SK-N-SH treated with all-trans-retinoic acid at 6 μM for 48 hours (cell line): ENCODE results near the gene MAP3K7.

Source experiments
- ATAC-seq: fragments of 200-7000 bp; cut with Tn5 transposase; 3 replicates; pipeline ENCODE4 v1.9.1; 2020; ENCODE audit warnings: mild to moderate bottlenecking, moderate library complexity
- ARNTL ChIP-seq: fragments of 450-650 bp; formaldehyde crosslinking; IDR thresholded peaks from 2 replicates; pipeline ENCODE4 v1.5.0; 2020; ENCODE audit warnings: low read depth, mild to moderate bottlenecking, moderate library complexity, borderline replicate concordance
- BACH2 ChIP-seq: fragments of 250-450 bp; sonication (Bioruptor Pico); IDR thresholded peaks from 2 replicates; pipeline ENCODE4 v1.9.0; 2021; ENCODE audit warnings: mild to moderate bottlenecking, borderline replicate concordance
- CSDC2 ChIP-seq: fragments of 250-450 bp; sonication (Bioruptor Pico); IDR thresholded peaks from 2 replicates; pipeline ENCODE4 v1.5.0; 2020; ENCODE audit warnings: mild to moderate bottlenecking, moderate library complexity
- ESRRG ChIP-seq: fragments of 250-450 bp; sonication (Bioruptor Pico); IDR thresholded peaks from 2 replicates; pipeline ENCODE4 v1.6.1; 2021; ENCODE audit warnings: mild to moderate bottlenecking
- ISL1 ChIP-seq: fragments of 250-450 bp; sonication (Bioruptor Pico); IDR thresholded peaks from 2 replicates; pipeline ENCODE4 v2.1.2; 2022; ENCODE audit warnings: mild to moderate bottlenecking, moderate library complexity
- OSR1 ChIP-seq: fragments of 250-450 bp; sonication (Bioruptor Pico); IDR thresholded peaks from 2 replicates; pipeline ENCODE4 v1.8.0; 2022; ENCODE audit warnings: moderate library complexity, mild to moderate bottlenecking, inconsistent platforms
- PPARA ChIP-seq: fragments of 250-450 bp; sonication (Bioruptor Pico); IDR thresholded peaks from 2 replicates; pipeline ENCODE4 v1.5.0; 2020; ENCODE audit warnings: mild to moderate bottlenecking, borderline replicate concordance
- SNAI2 ChIP-seq: fragments of 250-450 bp; sonication (Bioruptor Pico); IDR thresholded peaks from 2 replicates; pipeline ENCODE4 v1.5.0; 2020; ENCODE audit warnings: mild to moderate bottlenecking, moderate library complexity
- TOX ChIP-seq: fragments of 250-450 bp; sonication (Bioruptor Pico); IDR thresholded peaks from 2 replicates; pipeline ENCODE4 v1.8.0; 2021; ENCODE audit warnings: mild to moderate bottlenecking, moderate library complexity, borderline replicate concordance
- ZFP3 ChIP-seq: fragments of 250-450 bp; sonication (Bioruptor Pico); IDR thresholded peaks from 2 replicates; pipeline ENCODE4 v1.5.0; 2020; ENCODE audit warnings: mild to moderate bottlenecking, moderate library complexity
- ZNF565 ChIP-seq: fragments of 450-650 bp; formaldehyde crosslinking; conservative IDR thresholded peaks from 2 replicates; pipeline ENCODE4 v1.5.0; 2020; ENCODE audit warnings: low read depth, mild to moderate bottlenecking, moderate library complexity
- ZNF8 ChIP-seq: fragments of 450-650 bp; formaldehyde crosslinking; IDR thresholded peaks from 2 replicates; pipeline ENCODE4 v1.5.0; 2020; ENCODE audit warnings: mild to moderate bottlenecking, moderate library complexity
- TF ChIP-seq, protein P1 (sequence below): fragments of 250-450 bp; sonication (Bioruptor Pico); IDR thresholded peaks from 2 replicates; pipeline ENCODE4 v1.5.0; 2020; ENCODE audit warnings: mild to moderate bottlenecking, moderate library complexity
- TF ChIP-seq, protein P2 (sequence below): fragments of 250-450 bp; sonication (Bioruptor Pico); IDR thresholded peaks from 2 replicates; pipeline ENCODE4 v1.8.0; 2021; ENCODE audit warnings: low read depth, mild to moderate bottlenecking, moderate library complexity, borderline replicate concordance
- TF ChIP-seq, protein P3 (sequence below): fragments of 250-450 bp; sonication (Bioruptor Pico); IDR thresholded peaks from 2 replicates; pipeline ENCODE4 v1.5.1; 2020; ENCODE audit warnings: low read depth, mild to moderate bottlenecking, moderate library complexity
- TF ChIP-seq, protein P4 (sequence below): fragments of 250-450 bp; sonication (Bioruptor Pico); IDR thresholded peaks from 2 replicates; pipeline ENCODE4 v1.5.1; 2021; ENCODE audit warnings: mild to moderate bottlenecking, moderate library complexity

MAP3K7 gene

DNA sequence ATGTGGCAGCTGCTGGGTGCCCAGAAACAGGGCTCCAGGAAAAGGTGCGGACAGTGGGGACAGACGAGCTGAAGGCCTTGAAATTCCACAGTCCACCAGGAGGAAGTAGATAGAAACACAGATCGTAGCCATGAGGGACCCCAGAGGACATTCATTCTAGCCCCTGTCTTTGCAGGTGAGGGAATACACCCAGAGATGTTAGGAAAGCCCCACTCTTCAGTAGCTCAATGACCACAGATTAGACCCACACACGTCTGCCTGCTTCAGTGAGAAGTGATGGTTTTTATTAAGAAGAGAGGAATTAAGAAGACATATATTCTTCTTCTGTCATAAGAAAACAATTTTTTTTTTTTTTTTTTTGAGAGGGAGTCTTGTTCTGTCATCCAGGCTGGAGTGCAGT, 123.0 kb downstream of the MAP3K7 start:
- no peak for ATAC-seq
- TF ChIP-seq OSR1 (CRISPR knock-in tag) = no peak
- TF ChIP-seq SNAI2 (CRISPR knock-in tag) = no peak
- no peak for TF ChIP-seq ZNF8
- no peak for TF ChIP-seq PPARA (CRISPR knock-in tag)
- TF ChIP-seq, protein P1, sequence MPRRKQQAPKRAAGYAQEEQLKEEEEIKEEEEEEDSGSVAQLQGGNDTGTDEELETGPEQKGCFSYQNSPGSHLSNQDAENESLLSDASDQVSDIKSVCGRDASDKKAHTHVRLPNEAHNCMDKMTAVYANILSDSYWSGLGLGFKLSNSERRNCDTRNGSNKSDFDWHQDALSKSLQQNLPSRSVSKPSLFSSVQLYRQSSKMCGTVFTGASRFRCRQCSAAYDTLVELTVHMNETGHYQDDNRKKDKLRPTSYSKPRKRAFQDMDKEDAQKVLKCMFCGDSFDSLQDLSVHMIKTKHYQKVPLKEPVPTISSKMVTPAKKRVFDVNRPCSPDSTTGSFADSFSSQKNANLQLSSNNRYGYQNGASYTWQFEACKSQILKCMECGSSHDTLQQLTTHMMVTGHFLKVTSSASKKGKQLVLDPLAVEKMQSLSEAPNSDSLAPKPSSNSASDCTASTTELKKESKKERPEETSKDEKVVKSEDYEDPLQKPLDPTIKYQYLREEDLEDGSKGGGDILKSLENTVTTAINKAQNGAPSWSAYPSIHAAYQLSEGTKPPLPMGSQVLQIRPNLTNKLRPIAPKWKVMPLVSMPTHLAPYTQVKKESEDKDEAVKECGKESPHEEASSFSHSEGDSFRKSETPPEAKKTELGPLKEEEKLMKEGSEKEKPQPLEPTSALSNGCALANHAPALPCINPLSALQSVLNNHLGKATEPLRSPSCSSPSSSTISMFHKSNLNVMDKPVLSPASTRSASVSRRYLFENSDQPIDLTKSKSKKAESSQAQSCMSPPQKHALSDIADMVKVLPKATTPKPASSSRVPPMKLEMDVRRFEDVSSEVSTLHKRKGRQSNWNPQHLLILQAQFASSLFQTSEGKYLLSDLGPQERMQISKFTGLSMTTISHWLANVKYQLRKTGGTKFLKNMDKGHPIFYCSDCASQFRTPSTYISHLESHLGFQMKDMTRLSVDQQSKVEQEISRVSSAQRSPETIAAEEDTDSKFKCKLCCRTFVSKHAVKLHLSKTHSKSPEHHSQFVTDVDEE (CRISPR knock-in tag) = no peak
- no peak for TF ChIP-seq TOX (CRISPR knock-in tag)
- TF ChIP-seq ZNF565 (CRISPR knock-in tag) = no peak
- TF ChIP-seq ZFP3 (CRISPR knock-in tag) = no peak
- TF ChIP-seq CSDC2 (CRISPR knock-in tag) = no peak
- TF ChIP-seq ESRRG = no peak
- TF ChIP-seq, protein P2, sequence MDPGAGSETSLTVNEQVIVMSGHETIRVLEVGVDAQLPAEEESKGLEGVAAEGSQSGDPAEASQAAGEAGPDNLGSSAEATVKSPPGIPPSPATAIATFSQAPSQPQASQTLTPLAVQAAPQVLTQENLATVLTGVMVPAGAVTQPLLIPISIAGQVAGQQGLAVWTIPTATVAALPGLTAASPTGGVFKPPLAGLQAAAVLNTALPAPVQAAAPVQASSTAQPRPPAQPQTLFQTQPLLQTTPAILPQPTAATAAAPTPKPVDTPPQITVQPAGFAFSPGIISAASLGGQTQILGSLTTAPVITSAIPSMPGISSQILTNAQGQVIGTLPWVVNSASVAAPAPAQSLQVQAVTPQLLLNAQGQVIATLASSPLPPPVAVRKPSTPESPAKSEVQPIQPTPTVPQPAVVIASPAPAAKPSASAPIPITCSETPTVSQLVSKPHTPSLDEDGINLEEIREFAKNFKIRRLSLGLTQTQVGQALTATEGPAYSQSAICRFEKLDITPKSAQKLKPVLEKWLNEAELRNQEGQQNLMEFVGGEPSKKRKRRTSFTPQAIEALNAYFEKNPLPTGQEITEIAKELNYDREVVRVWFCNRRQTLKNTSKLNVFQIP (CRISPR knock-in tag) = no peak
- TF ChIP-seq, protein P3, sequence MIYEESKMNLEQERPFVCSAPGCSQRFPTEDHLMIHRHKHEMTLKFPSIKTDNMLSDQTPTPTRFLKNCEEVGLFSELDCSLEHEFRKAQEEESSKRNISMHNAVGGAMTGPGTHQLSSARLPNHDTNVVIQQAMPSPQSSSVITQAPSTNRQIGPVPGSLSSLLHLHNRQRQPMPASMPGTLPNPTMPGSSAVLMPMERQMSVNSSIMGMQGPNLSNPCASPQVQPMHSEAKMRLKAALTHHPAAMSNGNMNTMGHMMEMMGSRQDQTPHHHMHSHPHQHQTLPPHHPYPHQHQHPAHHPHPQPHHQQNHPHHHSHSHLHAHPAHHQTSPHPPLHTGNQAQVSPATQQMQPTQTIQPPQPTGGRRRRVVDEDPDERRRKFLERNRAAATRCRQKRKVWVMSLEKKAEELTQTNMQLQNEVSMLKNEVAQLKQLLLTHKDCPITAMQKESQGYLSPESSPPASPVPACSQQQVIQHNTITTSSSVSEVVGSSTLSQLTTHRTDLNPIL = no peak
- TF ChIP-seq ARNTL (CRISPR knock-in tag) = no peak
- no peak for TF ChIP-seq ISL1 (CRISPR knock-in tag)
- TF ChIP-seq, protein P4, sequence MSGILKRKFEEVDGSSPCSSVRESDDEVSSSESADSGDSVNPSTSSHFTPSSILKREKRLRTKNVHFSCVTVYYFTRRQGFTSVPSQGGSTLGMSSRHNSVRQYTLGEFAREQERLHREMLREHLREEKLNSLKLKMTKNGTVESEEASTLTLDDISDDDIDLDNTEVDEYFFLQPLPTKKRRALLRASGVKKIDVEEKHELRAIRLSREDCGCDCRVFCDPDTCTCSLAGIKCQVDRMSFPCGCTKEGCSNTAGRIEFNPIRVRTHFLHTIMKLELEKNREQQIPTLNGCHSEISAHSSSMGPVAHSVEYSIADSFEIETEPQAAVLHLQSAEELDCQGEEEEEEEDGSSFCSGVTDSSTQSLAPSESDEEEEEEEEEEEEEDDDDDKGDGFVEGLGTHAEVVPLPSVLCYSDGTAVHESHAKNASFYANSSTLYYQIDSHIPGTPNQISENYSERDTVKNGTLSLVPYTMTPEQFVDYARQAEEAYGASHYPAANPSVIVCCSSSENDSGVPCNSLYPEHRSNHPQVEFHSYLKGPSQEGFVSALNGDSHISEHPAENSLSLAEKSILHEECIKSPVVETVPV (CRISPR knock-in tag) = no peak
- TF ChIP-seq BACH2 (CRISPR knock-in tag) = no peak
